ENCODE data around the gene WDR26.
"Not testable (repeated sequence)": the region's sequence is repeated elsewhere in the genome, so short reads cannot be mapped to it uniquely, and the experiment has no call there.

Gene WDR26

DNA sequence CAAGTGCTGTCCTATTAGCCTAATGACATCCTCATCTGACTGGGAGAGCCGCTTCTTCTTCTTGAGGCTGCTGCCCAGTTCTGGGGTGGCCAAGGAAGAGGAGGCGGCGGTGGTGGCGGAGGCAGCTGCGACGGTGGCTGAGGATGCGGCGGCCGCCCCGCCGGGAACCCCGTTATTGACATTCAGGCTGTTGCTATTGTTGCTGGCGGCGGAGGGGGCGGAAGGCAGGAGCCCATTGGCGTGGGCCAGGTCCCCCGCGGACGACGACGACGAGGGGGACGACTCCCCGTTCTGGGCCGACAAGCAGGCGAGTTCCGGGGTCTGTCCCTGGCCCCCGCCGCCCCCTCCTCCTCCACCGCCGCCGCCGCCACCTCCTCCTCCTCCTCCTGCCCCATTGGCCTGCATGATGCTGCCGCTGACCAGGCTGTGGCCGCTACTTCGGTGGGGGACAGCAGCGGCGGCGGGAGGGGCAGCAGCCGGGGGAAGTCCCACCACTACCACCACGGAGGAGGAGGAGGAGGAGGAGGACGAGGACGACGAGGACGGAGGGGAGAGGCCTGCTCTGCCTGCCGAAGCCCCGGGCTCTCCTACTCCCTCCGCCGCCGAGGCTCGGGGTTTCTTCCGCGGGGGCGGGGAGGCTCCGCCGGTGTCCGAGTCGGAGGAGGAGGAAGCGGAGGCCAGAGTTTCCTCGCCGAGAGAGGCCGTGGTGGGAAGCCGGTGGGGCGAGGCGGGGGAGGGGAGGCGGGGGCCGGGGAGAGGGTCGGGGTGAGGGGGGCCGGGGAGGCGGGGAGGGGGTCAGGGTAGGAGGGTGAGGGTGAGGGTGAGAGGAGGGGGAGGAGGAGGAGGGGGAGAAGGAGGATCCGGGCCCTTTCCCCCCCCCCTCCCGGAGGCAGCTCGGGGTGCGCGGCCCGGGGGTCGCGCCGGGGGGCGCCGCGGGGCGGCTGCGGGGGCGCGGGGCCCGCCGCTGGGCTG is 610 bp downstream of the WDR26 start:
- DNase-seq (ENCODE audit: low spot score) = peak; percentile 41

- peak; percentile 10 for DNase-seq (ENCODE audit: low spot score)
Observed at GRCh38 chr1:224433041-224433691, 1.4 kb downstream of the WDR26 start.

DNA sequence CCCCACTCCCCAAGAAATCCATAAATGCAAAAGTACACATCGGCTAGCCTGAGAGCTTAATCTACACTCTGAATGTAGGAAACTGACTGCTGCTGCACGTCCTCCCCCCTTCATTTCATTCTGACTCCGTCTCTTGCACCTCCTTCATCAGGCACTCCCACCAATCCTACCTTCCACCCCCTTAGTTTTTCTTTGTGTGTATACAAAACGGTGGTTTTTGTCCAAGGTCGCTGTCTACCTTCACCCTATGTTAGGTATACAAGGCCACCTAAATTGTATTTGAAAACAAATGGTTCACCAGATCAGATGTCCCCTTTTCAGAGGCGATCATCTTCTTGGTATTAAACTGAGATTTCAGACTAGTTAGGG is 1.9 kb downstream of the WDR26 start:
- DNase-seq (ENCODE audit: low spot score) = no peak

GRCh38 chr1:224432146-224432545 is 2.5 kb downstream of the WDR26 start:
- no peak for DNase-seq (ENCODE audit: low spot score)

DNA sequence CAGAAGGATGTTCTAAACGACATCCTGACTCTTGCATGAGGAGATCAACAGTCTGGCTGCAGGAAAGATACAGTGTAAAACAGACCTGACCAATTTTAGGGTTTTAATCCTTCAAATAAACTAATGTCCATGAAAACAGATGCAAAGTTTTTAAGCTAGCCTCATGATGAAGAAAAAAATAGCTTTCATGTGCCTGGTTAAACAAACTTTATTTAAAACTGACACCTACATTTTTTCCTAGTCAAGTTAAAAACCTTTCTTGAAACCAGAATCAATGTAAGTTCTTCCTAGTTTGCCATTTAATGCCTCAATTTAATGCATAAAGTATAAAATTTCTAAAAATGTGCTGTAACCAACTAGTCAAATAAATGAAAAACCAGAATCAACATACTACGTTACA is 2.9 kb downstream of the WDR26 start:
- no peak for DNase-seq (ENCODE audit: low spot score)

DNA sequence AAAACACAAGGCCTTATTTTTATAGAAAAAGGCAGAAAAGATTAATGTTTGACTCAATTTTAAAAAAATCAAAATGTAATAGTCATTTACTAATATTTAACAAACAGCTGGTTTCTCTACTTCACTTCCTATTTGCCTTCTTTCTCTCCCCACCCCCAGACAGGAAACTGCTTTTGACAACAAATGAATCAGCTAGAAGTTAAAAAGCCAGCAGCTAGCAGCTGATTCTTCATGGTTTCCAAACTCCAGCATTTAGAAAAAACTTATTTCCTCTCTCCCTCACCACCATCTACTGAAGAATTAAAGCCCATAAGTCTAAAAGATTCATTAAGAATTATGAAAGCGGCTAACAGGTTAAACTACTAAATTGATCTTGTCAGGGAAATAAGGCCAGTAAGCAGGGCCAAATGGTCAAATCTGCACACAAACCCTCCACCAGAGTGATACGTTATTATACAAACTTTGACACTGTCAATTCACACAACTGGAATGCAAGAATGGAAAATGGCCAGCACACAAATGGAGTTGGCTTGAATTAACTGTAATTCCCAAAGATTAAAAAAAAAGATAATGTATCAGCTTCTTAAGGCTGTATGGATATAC is 4.0 kb downstream of the WDR26 start:
- DNase-seq (ENCODE audit: low spot score) = peak; percentile 58

- no peak for DNase-seq (ENCODE audit: low spot score)
Observed at GRCh38 chr1:224429616-224430326, 4.8 kb downstream of the WDR26 start.

DNA sequence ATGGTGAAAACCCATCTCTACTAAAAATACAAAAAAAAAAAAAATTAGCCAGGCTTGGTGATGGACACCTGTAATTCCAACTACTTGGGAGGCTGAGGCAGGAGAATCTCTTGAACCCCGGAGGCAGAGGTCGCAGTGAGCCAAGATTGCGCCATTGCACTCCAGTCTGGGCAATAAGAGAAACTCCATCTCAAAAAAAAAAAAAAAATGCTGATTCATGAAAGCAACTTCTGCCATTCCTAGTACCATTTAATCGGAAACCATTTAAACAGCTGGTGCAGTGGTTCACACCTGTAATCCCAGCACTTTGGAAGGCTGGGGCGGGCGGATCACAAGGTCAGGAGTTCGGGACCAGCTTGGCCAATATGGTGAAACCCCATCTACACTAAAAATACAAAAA is 5.9 kb downstream of the WDR26 start:
- not testable (repeated sequence) for DNase-seq (ENCODE audit: low spot score)

GRCh38 chr1:224427346-224427745 is 7.3 kb downstream of the WDR26 start:
- peak; percentile 71 for DNase-seq (ENCODE audit: low spot score)

DNA sequence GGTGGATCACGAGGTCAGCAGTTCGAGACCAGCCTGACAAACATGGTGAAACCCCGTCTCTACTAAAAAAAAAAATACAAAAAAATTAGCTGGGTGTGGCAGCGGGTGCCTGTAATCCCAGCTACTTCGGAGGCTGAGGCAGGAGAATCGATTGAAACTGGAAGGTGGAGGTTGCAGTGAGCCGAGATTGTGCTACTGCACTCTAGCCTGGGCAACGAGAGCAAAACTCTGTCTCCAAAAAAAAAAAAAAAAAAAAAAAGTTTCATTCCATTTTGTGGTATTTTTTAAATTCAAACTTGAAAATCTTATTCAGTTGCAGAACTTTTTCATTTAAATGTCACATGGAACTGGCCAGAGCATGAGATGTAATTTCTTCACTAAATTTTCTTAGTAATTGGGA is 7.7 kb downstream of the WDR26 start:
- DNase-seq (ENCODE audit: low spot score) = not testable (repeated sequence)

DNA sequence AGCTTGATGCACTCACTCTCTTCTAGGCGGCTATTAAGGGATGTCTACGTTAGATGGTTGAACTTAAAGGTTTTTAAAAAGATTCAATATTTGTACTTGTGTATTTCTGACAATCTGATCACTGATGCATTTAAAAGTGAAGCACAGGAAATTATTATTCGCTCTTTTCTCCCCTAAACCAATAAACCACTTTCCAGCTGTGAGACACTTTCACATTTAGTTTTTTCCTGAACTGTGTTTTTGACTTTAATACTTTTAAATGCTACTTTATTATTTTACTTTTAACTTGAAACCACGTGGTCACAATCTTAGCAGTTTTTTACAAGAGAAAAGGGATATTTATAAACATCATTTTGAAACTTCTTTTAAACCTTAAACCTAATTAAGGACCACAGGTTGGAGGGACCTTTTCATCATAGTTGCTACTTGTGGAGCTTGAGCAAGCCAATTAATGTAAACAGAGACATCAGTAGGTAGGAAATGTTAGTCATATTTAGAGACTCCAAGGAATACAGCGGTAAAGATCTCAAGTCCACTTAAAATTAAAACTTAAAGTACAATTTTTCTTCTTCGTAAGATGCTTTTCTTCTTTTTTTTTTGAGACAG is 9.2 kb downstream of the WDR26 start:
- no peak for DNase-seq (ENCODE audit: low spot score)

GRCh38 chr1:224420106-224420505 is 14.5 kb downstream of the WDR26 start:
- no peak for DNase-seq (ENCODE audit: low spot score)

- no peak for DNase-seq (ENCODE audit: low spot score)
Observed at GRCh38 chr1:224411766-224412165, 22.8 kb downstream of the WDR26 start.

GRCh38 chr1:224408294-224408590 is 26.4 kb downstream of the WDR26 start:
- no peak for DNase-seq (ENCODE audit: low spot score)

DNA sequence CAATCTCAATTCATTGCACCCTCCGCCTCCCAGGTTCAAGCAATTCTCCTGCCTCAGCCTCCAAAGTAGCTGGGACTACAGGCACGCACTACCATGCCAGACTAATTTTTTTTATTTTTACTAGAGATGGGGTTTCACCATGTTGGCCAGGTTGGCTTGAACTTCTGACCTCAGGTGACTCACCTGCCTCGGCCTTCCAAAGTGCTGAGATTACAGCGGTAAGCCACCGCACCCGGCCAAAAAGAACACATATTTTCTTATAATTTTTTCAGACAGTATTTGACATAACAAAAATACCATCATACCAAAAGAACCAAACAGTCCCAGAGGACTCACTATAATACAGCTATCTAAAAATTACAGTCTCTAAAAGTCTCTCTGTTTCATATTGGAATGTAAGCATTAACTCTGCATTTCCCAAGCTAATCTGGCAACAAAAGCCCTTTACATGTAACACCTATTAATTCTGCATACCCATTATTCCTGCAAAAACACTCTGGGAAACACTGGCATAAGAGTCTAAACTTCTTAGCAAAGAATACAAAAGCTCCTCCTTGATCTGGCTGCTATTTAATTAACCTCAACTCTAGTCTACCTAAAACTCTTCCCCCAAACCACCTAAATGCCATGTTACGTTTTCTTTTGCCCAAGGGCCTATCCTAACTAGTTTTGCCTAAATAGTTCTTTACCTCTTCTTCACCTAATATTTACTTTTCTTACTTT is 26.9 kb downstream of the WDR26 start:
- DNase-seq (ENCODE audit: low spot score) = no peak

- peak; percentile 8 for DNase-seq (ENCODE audit: low spot score)
Observed at GRCh38 chr1:224406216-224406615, 28.4 kb downstream of the WDR26 start.

- no peak for DNase-seq (ENCODE audit: low spot score)
Observed at GRCh38 chr1:224405604-224405970, 29.0 kb downstream of the WDR26 start.

GRCh38 chr1:224404916-224405603 is 29.5 kb downstream of the WDR26 start:
- no peak for DNase-seq (ENCODE audit: low spot score)

DNA sequence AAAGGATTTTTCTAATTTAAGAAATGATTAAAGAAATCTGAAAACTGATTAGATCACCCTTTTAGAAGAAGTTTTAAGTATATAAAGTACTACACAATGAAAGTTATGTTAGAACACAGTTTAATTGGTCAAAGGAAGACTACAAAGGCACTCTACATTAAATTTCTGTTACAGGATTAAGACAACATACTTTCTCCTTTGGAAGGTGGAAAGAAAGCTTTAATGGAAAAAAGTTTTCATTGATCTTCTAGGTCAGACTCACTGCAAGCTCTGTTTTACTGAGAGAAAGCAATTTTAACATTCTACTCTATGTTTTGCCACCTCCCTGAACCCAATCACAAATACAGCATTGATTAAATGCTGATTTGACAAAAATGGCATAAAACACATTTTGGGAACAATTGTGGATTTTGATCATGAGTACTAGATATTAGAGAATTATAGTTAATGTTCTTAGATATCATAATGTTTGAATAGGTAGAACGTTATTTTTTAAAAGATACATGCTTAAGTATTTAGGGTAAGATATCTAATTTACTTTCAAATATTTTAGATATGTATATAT is 32.0 kb downstream of the WDR26 start:
- DNase-seq (ENCODE audit: low spot score) = no peak

GRCh38 chr1:224399887-224400286 is 34.7 kb downstream of the WDR26 start:
- DNase-seq (ENCODE audit: low spot score) = no peak

GRCh38 chr1:224393294-224393693 is 41.3 kb downstream of the WDR26 start:
- no peak for DNase-seq (ENCODE audit: low spot score)
